Ishikawa (cell line): ENCODE data around the gene MLC1.

ENCODE experiments used
- CEBPB ChIP-seq: IDR thresholded peaks from 2 replicates; pipeline ENCODE4 v1.6.1; 2012
- CREB1 ChIP-seq: IDR thresholded peaks from 2 replicates; pipeline ENCODE4 v1.6.1; 2012; ENCODE audit warnings: low read depth
- EGR1 ChIP-seq: IDR thresholded peaks from 2 replicates; pipeline ENCODE4 v1.6.1; 2012
- EP300 ChIP-seq: IDR thresholded peaks from 2 replicates; pipeline ENCODE4 v1.6.1; 2012; ENCODE audit warnings: borderline replicate concordance
- FOXM1 ChIP-seq: IDR thresholded peaks from 2 replicates; pipeline ENCODE4 v1.6.1; 2012; ENCODE audit warnings: low read depth, borderline replicate concordance
- MAX ChIP-seq: IDR thresholded peaks from 2 replicates; pipeline ENCODE4 v1.6.1; 2012
- NFIC ChIP-seq: IDR thresholded peaks from 2 replicates; pipeline ENCODE4 v1.6.1; 2012
- RAD21 ChIP-seq: IDR thresholded peaks from 2 replicates; pipeline ENCODE4 v1.6.1; 2012; ENCODE audit warnings: low read depth
- REST ChIP-seq: IDR thresholded peaks from 2 replicates; pipeline ENCODE4 v1.6.1; 2012; ENCODE audit warnings: low read depth, mild to moderate bottlenecking
- TAF1 ChIP-seq: IDR thresholded peaks from 2 replicates; pipeline ENCODE4 v1.6.1; 2012; ENCODE audit warnings: low read depth, mild to moderate bottlenecking
- TCF12 ChIP-seq: IDR thresholded peaks from 2 replicates; pipeline ENCODE4 v1.6.1; 2012; ENCODE audit warnings: low read depth
- TEAD4 ChIP-seq: IDR thresholded peaks from 2 replicates; pipeline ENCODE4 v1.6.1; 2012
- USF1 ChIP-seq: IDR thresholded peaks from 2 replicates; pipeline ENCODE4 v1.6.1; 2012
- YY1 ChIP-seq: IDR thresholded peaks from 2 replicates; pipeline ENCODE4 v1.6.1; 2012; ENCODE audit warnings: low read depth
- ZBTB7A ChIP-seq: IDR thresholded peaks from 2 replicates; pipeline ENCODE4 v1.6.1; 2012; ENCODE audit warnings: low read depth

The MLC1 gene

DNA sequence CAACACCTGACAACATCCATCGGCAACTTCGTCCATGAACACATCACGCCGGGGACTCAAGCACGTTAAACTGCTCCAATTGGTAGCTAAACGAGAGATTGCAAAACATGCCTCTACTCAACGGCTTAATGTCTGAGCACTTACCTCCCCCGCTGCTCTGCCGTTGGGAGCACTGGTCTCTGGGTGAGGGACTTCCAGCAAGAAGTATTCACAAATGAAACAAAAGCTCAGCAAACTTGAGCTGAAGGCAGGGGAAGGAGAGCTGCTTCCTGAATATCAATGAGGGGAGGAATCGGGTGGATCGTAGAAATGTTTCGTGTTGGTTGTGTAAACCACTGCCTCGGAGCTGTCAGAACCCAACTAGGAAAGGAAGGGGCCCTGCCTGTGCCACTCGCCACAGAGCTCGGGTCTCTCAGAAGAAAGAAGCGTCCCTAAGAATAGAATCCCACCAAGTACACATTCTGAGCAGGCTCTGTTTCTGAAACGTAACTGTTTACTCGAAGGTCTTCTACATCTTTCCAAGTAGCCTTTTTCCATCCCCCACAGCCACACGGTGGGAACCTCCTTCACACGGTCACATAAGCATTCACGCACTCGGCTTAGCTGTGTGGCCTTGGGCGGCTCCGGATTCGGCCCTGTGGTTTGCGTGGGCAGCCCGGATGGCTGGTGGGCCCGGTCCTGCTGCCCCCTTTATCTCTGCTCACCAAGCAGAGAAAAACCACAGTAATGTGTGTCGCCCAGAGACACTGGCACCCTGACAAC, at the start of gene MLC1:
TSS of gene MLC1 (minus strand) at position 216 of the 762 bp plus-strand sequence. CDS start 524 bp downstream, outside the sequence.
- TF ChIP-seq YY1 = no peak
- TF ChIP-seq EP300 = no peak
- TF ChIP-seq NFIC = no peak
- TF ChIP-seq USF1 = no peak
- no peak for TF ChIP-seq TEAD4
- TF ChIP-seq REST = no peak

GRCh38 chr22:50134481-50134880, 49.3 kb upstream of the MLC1 start:
- TF ChIP-seq TEAD4 (no peak), CEBPB (no peak), TAF1 (no peak), RAD21 (no peak), USF1 (no peak), MAX (no peak), EP300 (no peak), EGR1 (no peak), YY1 (no peak)

DNA sequence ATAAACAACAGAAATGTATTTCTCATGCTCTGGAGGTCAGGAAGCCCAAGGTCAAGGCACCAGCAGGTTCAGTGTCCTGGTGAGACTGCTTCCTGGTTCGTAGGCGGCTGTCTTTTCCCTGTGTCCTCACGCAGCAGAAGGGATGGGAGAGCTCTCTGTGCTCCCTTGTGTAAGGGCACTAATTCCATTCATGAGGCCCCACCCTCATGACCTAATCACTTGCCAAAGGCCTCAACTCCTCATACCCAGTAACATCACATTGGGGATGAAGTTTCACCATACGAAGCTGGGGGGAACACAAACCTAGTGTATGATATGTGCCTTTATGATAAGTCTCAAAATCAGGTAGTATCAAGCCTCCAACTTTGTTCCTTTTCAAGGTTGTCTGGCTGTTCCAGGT, 46.7 kb upstream of the MLC1 start:
- no peak for TF ChIP-seq FOXM1
- TF ChIP-seq ZBTB7A = no peak
- no peak for TF ChIP-seq TAF1
- TF ChIP-seq USF1 = no peak
- no peak for TF ChIP-seq EGR1
- no peak for TF ChIP-seq CREB1
- TF ChIP-seq NFIC = no peak
- TF ChIP-seq CEBPB = no peak
- TF ChIP-seq YY1 = no peak
- TF ChIP-seq MAX = no peak
- no peak for TF ChIP-seq TEAD4
- no peak for TF ChIP-seq REST
- no peak for TF ChIP-seq TCF12
- no peak for TF ChIP-seq EP300
- no peak for TF ChIP-seq RAD21

DNA sequence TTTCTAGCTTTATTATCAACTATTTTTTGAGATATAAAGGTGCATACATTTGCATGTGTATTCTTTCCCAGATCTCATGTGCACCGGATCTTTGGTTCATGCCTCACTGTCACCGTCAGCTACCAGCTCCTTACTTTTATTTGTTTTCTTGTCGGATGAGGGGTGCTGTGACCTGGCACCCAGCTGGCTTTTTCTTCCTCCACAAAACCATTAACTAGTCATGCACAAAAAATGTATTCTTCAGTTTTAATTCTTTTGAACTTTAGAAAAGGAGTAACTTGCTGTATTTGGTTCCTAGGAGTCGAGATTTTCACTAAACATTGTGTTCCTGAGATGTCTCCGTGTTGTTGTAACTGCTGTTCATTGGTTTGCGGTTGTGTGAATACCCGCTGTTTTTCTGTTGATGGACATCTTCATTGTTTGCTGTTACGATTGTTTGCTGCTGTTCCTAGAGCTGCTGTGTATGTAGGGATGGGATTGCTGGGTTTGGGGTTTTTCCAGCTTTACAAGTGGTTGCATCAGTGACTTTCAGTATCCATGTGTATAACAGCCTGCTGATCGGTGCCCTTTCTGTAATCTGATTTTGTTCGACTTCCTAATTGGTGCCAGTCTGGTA, 44.0 kb upstream of the MLC1 start:
- TF ChIP-seq RAD21 (no peak), TAF1 (no peak), REST (no peak), ZBTB7A (no peak), EGR1 (no peak), TEAD4 (no peak), CEBPB (no peak), MAX (no peak), NFIC (no peak), TCF12 (no peak), USF1 (no peak), FOXM1 (no peak), CREB1 (no peak), EP300 (no peak), YY1 (no peak)
